Common myeloid progenitor, CD34-positive (primary cell): ENCODE measurements around the gene CD300A.
"Not testable (repeated sequence)": the region's sequence is repeated elsewhere in the genome, so short reads cannot be mapped to it uniquely, and the experiment has no call there.

Source experiments
- CTCF ChIA-PET: fragments of 350-600 bp; sonication (Branson Sonifier 250); formaldehyde crosslinking; loops from one replicate; lab custom pipeline; 2021; ENCODE audit warnings: antibody characterized with exemption; lab: Charles Lee
- POLR2A ChIA-PET: fragments of 350-600 bp; sonication (Branson Sonifier 250); formaldehyde crosslinking; loops from one replicate; lab custom pipeline; 2021; ENCODE audit warnings: antibody characterized with exemption; lab: Charles Lee
- DNase-seq, 3 donors: peaks; one replicate each; pipeline versions ENCODE4 v3.0.0 to v3.0.0-alpha.2; 2013
- H3K27ac ChIP-seq, 2 experiments: 1 replicate in 1 of 2; 2 replicates in 1 of 2; pipeline ENCODE4 v1.7.0; 2013; ENCODE audit warnings: inconsistent platforms in 2 of 2, low read length in 2 of 2, mild to moderate bottlenecking in 2 of 2, low read depth in 1 of 2, moderate library complexity in 1 of 2; ENCODE audit not compliant: severe bottlenecking in 2 of 2, insufficient read depth in 1 of 2, poor library complexity in 1 of 2
- H3K27me3 ChIP-seq, 5 experiments: replicated peaks in 2 of 5; 1 replicate in 3 of 5; 2 replicates in 2 of 5; pipeline versions ENCODE4 v1.6.1 to v1.7.0; 2013; ENCODE audit warnings: low read length in 4 of 5, mild to moderate bottlenecking in 2 of 5, moderate library complexity in 2 of 5, inconsistent platforms in 1 of 5; ENCODE audit not compliant: insufficient read depth in 5 of 5, control insufficient read depth in 4 of 5
- H3K36me3 ChIP-seq, 4 experiments: 1 replicate in 2 of 4; 2 replicates in 2 of 4; pipeline versions ENCODE4 v1.6.1 to v1.7.0; 2013; ENCODE audit warnings: low read length in 3 of 4, control low read depth in 1 of 4, mild to moderate bottlenecking in 1 of 4; ENCODE audit not compliant: control insufficient read depth in 4 of 4, insufficient read depth in 4 of 4
- H3K4me1 ChIP-seq, 4 experiments: 1 replicate in 3 of 4; 2 replicates in 1 of 4; pipeline versions ENCODE4 v1.6.1 to v1.7.1; 2013; ENCODE audit warnings: low read length in 3 of 4, mild to moderate bottlenecking in 3 of 4, control low read depth in 1 of 4, inconsistent platforms in 1 of 4, moderate library complexity in 1 of 4; ENCODE audit not compliant: control insufficient read depth in 4 of 4, insufficient read depth in 4 of 4; ENCODE audit errors: control extremely low read depth in 1 of 4
- H3K4me3 ChIP-seq, 7 experiments: 1 replicate in 4 of 7; 2 replicates in 3 of 7; pipeline versions ENCODE4 v1.5.1 to v1.7.0; 2013; ENCODE audit warnings: mild to moderate bottlenecking in 7 of 7, low read length in 6 of 7, moderate library complexity in 6 of 7, inconsistent platforms in 2 of 7, low read depth in 2 of 7, control low read depth in 1 of 7; ENCODE audit not compliant: insufficient read depth in 4 of 7, control insufficient read depth in 1 of 7; ENCODE audit errors: extremely low read depth in 1 of 7
- H3K9me3 ChIP-seq, 5 experiments: 1 replicate in 4 of 5; 2 replicates in 1 of 5; pipeline versions ENCODE4 v1.6.1 to v1.7.1; 2013; ENCODE audit warnings: low read length in 4 of 5, mild to moderate bottlenecking in 2 of 5, inconsistent platforms in 1 of 5, low read depth in 1 of 5, moderate library complexity in 1 of 5; ENCODE audit not compliant: control insufficient read depth in 4 of 5, insufficient read depth in 2 of 5; ENCODE audit errors: control extremely low read depth in 1 of 5
- WGBS: methylation state at CpG from one replicate; pipeline ENCODE4 v1.1.5; 2013; ENCODE audit not compliant: insufficient coverage; 5-methylcytosine and 5-hydroxymethylcytosine counted together

The CD300A gene

GRCh38 chr17:74514632-74515334, 48.3 kb downstream of the CD300A start:
- no peaks in the 10 kb centered on the region for H3K36me3 ChIP-seq
- H3K27me3 ChIP-seq = no peaks in the 10 kb centered on the region
- no peak overlapping the region for H3K4me3 ChIP-seq
- 97% methylated on average over 10 of the region's 10 CpGs for WGBS
- H3K27ac ChIP-seq = no peak overlapping the region
- DNase-seq = no peak
- POLR2A ChIA-PET = no interaction called here
- peaks cover 0 to 32% (median 23%) of the 10 kb centered on the region in 4 experiments for H3K4me1 ChIP-seq
- CTCF ChIA-PET = interaction anchor here (1.2 kb wide), 1 partner anchor 17 kb away, joined by 4 read pairs; the partner anchor contains the start of gene CD300LB
- peaks cover 0 to 6% (median 0%) of the 10 kb centered on the region in 5 experiments for H3K9me3 ChIP-seq

GRCh38 chr17:74515941-74516340, 49.5 kb downstream of the CD300A start:
- ChIA-PET CTCF (interaction anchor here (1.2 to 1.3 kb wide), 2 partner anchors 15 to 22 kb away, joined by 3 to 4 read pairs; partner anchors contain the start of gene CD300LB), POLR2A (interaction anchor here (0.7 kb wide), 1 partner anchor 43 kb away, joined by 3 read pairs; no protein-coding TSS in a partner anchor)
- H3K9me3 ChIP-seq = peaks cover 0 to 6% (median 0%) of the 10 kb centered on the region in 5 experiments
- H3K27me3 ChIP-seq = no peaks in the 10 kb centered on the region
- H3K4me1 ChIP-seq = peaks cover 0 to 44% (median 34%) of the 10 kb centered on the region in 4 experiments
- DNase-seq = no peak
- H3K27ac ChIP-seq = no peak overlapping the region
- H3K36me3 ChIP-seq = no peaks in the 10 kb centered on the region
- WGBS = 79% methylated on average over 3 of the region's 4 CpGs
- H3K4me3 ChIP-seq = no peak overlapping the region

GRCh38 chr17:74516561-74517328, 50.3 kb downstream of the CD300A start:
- H3K4me3 ChIP-seq = no peak overlapping the region
- ChIA-PET CTCF (interaction anchor here (1.3 kb wide), 1 partner anchor 23 kb away, joined by 3 read pairs; no protein-coding TSS in a partner anchor), POLR2A (interaction anchor here (0.6 to 0.7 kb wide), 2 partner anchors 43 to 53 kb away, joined by 3 read pairs; no protein-coding TSS in a partner anchor)
- H3K36me3 ChIP-seq = no peaks in the 10 kb centered on the region
- WGBS = 85% methylated on average over 3 of the region's 3 CpGs
- no peaks in the 10 kb centered on the region for H3K27me3 ChIP-seq
- no peak overlapping the region for H3K27ac ChIP-seq
- H3K9me3 ChIP-seq = peaks cover 0 to 6% (median 0%) of the 10 kb centered on the region in 5 experiments
- no peak for DNase-seq
- peaks cover 0 to 52% (median 42%) of the 10 kb centered on the region in 4 experiments for H3K4me1 ChIP-seq

GRCh38 chr17:74518413-74518981, 52.1 kb downstream of the CD300A start:
- H3K27me3 ChIP-seq, DNase-seq, H3K36me3 ChIP-seq, H3K4me3 ChIP-seq, POLR2A ChIA-PET, H3K27ac ChIP-seq: not testable (repeated sequence)
- WGBS = 100% methylated on average over 1 of the region's 6 CpGs
- peaks cover 0 to 16% (median 3%) of the 10 kb centered on the region in 5 experiments for H3K9me3 ChIP-seq
- CTCF ChIA-PET = interaction anchor here (1.0 to 2.9 kb wide), 6 partner anchors 8 to 158 kb away, joined by 3 to 10 read pairs (median 3); no protein-coding TSS in a partner anchor
- peaks cover 0 to 48% (median 36%) of the 10 kb centered on the region in 4 experiments for H3K4me1 ChIP-seq

- Histone ChIP-seq H3K4me1 (peaks cover 0 to 54% (median 39%) of the 10 kb centered on the region in 4 experiments), H3K27ac (no peak overlapping the region), H3K4me3 (no peak overlapping the region), H3K9me3 (peaks cover 0 to 18% (median 3%) of the 10 kb centered on the region in 5 experiments), H3K36me3 (no peaks in the 10 kb centered on the region), H3K27me3 (no peaks in the 10 kb centered on the region)
- peak; percentile 75 to 93 (median 91) for DNase-seq
- POLR2A ChIA-PET = interaction anchor here (0.6 kb wide), 1 partner anchor 179 kb away, joined by 3 read pairs; no protein-coding TSS in a partner anchor
- CTCF ChIA-PET = interaction anchor here (0.8 to 2.9 kb wide), 7 partner anchors 8 to 158 kb away, joined by 3 to 13 read pairs (median 4); partner anchors contain the start of gene BTBD17
- 0% methylated on average over 2 of the region's 3 CpGs for WGBS
Measured at GRCh38 chr17:74520016-74520434, 53.6 kb downstream of the CD300A start.

- WGBS = 97% methylated on average over 18 of the region's 21 CpGs
- POLR2A ChIA-PET = no interaction called here
- Histone ChIP-seq H3K27me3 (no peaks in the 10 kb centered on the region), H3K4me3 (peak overlapping the region in 1 of 7 experiments; percentile 5), H3K4me1 (peaks cover 0 to 45% (median 40%) of the 10 kb centered on the region in 4 experiments), H3K36me3 (no peaks in the 10 kb centered on the region), H3K27ac (no peak overlapping the region), H3K9me3 (peaks cover 0 to 18% (median 3%) of the 10 kb centered on the region in 5 experiments)
- CTCF ChIA-PET = interaction anchor here (0.7 to 2.9 kb wide), 10 partner anchors 9 to 321 kb away, joined by 3 to 13 read pairs (median 4); partner anchors contain the start of gene BTBD17
- peak in 1 of 3 donors; percentile 24 for DNase-seq
Measured at GRCh38 chr17:74520790-74521480, 54.5 kb downstream of the CD300A start.
